SIG-M5 (cell line): ENCODE data around the gene SMC1A.

Source experiments
- DNase-seq: peaks from one replicate; lab custom pipeline; 2025; lab: John Stamatoyannopoulos, UW

The SMC1A gene

GRCh38 chrX:53337101-53337500 is 85.4 kb downstream of the SMC1A start:
- no peak for DNase-seq

DNA sequence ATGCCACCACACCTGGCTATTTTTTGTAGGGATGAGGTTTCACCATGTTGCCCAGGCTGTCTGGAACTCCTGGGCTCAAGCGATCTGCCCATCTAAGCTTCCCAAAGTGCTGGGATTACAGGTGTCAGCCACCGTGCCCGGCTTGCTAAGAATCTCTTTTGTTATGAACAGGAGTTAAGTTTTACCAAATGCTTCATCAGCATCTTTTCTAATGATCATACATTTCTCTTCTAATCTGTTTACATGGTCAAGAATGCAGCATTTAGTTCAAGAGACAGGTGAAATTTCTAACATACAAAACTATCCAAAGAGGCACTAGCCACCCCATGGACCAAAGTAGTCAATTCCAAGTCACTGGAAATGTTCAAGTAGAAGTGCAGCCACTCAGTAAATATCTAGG is 88.6 kb downstream of the SMC1A start:
- no peak for DNase-seq

GRCh38 chrX:53332204-53332603 is 90.2 kb downstream of the SMC1A start:
- DNase-seq, result no peak

DNA sequence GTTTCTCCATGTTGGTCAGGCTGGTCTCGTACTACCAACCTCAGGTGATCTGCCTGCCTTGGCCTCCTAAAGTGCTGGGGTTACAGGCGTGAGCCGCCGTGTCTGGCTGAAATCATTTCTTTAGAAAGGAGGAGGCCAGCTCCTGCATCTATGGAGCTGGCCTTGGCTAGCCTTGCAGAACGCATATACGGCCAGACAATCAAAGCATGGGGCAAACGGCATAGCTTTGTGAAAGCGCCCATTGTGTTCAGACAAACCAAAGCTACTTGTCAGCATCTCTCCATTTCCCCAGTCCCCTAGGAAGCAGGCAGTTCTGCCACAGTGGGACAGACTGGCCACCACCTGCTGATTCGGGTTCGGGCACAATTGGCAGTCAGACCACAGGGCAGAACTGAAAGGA is 92.1 kb downstream of the SMC1A start:
- DNase-seq, result no peak

DNA sequence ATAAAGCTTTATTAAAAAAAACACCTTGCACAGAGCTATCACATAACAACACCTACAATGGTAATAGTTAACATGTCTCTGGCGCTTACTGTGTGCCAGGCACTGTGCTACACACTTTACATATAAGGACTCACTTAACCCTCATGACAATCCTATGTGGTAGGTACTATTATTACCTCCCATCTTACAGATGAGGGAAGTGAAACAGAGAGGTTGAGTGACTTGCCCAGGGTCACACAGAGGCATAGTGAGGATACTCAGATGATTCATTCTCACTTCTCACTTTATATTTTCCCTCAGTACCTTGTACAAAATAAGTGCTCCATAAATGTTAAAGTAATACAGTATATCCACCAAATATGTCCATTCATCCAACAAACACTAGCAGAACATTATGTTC is 97.7 kb downstream of the SMC1A start:
- no peak for DNase-seq
